OCI-LY1 (cell line): ENCODE measurements around the gene ZFYVE19.

Experiments used
- CTCF ChIP-seq: fragments of 200-600 bp; sonication (generic), shearing (Covaris generic); IDR thresholded peaks from 2 replicates; pipeline ENCODE4 v1.5.1; 2017; ENCODE audit warnings: mild to moderate bottlenecking, antibody characterized with exemption, low read length, moderate library complexity, mixed read lengths
- EZH2 ChIP-seq: fragments of 200-600 bp; sonication (generic), shearing (Covaris generic); IDR thresholded peaks from 2 replicates; pipeline ENCODE4 v1.8.0; 2017; ENCODE audit warnings: borderline replicate concordance, mixed run types, mild to moderate bottlenecking, antibody characterized with exemption, low read length, moderate library complexity, mixed read lengths

- TF ChIP-seq CTCF, result no peak
- TF ChIP-seq EZH2, result no peak
Observed at GRCh38 chr15:40796041-40796440, 10.8 kb upstream of the ZFYVE19 start.
